SJCRH30 (cell line): Measurements from ENCODE around the gene GCHFR. TPM values are rescaled to one million over a fixed set of nuclear protein-coding genes. Genes with fewer than 3 reads are reported as not detected.

Source experiments
- DNase-seq, 2 experiments: peaks; one replicate each; pipeline ENCODE4 v3.0.0-alpha.2; 2015 to 2020
- H3K27ac ChIP-seq: fragments of 250-450 bp; sonication (Bioruptor Pico); 2 replicates; pipeline ENCODE4 v1.5.1; 2020; ENCODE audit warnings: mild to moderate bottlenecking, moderate library complexity
- H3K27me3 ChIP-seq: fragments of 250-450 bp; sonication (Bioruptor Pico); 2 replicates; pipeline ENCODE4 v1.5.1; 2020; ENCODE audit warnings: mild to moderate bottlenecking, moderate library complexity
- H3K36me3 ChIP-seq: fragments of 250-450 bp; sonication (Bioruptor Pico); 2 replicates; pipeline ENCODE4 v1.5.1; 2020; ENCODE audit warnings: mild to moderate bottlenecking, moderate library complexity
- H3K4me1 ChIP-seq: fragments of 250-450 bp; sonication (Bioruptor Pico); 2 replicates; pipeline ENCODE4 v1.5.1; 2020; ENCODE audit warnings: mild to moderate bottlenecking, moderate library complexity
- H3K4me3 ChIP-seq: fragments of 250-450 bp; sonication (Bioruptor Pico); 2 replicates; pipeline ENCODE4 v1.5.1; 2020; ENCODE audit warnings: mild to moderate bottlenecking, moderate library complexity
- H3K9me3 ChIP-seq: fragments of 250-450 bp; sonication (Bioruptor Pico); replicated peaks from 2 replicates; pipeline ENCODE4 v1.5.1; 2020; ENCODE audit warnings: mild to moderate bottlenecking, moderate library complexity
- total RNA-seq: library from RNA; depleted of rRNA; stranded (reverse); fragments of >200 nt; shearing (Covaris generic); gene quantifications from 2 replicates; pipeline ENCODE4 v1.2.3, GENCODE V29; 2014

The GCHFR gene
- total RNA-seq, 1 experiment from 2014 or later, result not detected

GRCh38 chr15:40746916-40747418, 16.9 kb upstream of the GCHFR start:
- DNase-seq, result no peak
- Histone ChIP-seq H3K27me3 (no peaks in the 10 kb centered on the region), H3K36me3 (peaks cover 32% of the 10 kb centered on the region), H3K9me3 (no peaks in the 10 kb centered on the region), H3K4me1 (peaks cover 18% of the 10 kb centered on the region), H3K27ac (no peak overlapping the region), H3K4me3 (no peak overlapping the region)

GRCh38 chr15:40747685-40748631, 15.9 kb upstream of the GCHFR start:
- no peak overlapping the region for H3K27ac ChIP-seq
- H3K9me3 ChIP-seq, result no peaks in the 10 kb centered on the region
- no peak for DNase-seq
- H3K27me3 ChIP-seq, result no peaks in the 10 kb centered on the region
- peaks cover 18% of the 10 kb centered on the region for H3K4me1 ChIP-seq
- no peak overlapping the region for H3K4me3 ChIP-seq
- peaks cover 27% of the 10 kb centered on the region for H3K36me3 ChIP-seq

DNA sequence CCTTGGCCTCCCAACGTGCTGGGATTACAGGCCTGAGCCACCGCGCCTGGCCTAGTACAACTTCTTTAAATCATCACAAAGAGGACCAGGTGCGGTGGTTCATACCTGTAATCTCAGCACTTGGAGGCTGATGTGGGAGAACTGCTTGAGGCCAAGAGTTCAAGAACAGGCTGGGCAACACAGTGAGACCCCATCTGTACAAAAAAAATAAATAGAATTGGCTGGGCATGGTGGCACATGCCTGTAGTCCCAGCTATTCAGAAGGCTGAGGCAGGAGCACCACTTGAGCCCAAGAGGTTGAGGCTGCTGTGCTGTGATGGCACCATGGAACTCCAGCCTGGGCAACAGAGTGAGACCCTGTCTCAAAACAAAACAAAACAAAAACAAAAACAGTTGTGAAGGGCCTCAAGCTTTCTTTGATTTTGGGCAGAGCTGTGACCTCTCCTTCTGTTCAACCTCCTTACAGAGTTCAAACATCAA, 14.7 kb upstream of the GCHFR start:
- H3K9me3 ChIP-seq, result no peaks in the 10 kb centered on the region
- H3K36me3 ChIP-seq, result peaks cover 25% of the 10 kb centered on the region
- H3K4me1 ChIP-seq, result peaks cover 11% of the 10 kb centered on the region
- DNase-seq, result no peak
- no peak overlapping the region for H3K4me3 ChIP-seq
- no peak overlapping the region for H3K27ac ChIP-seq
- H3K27me3 ChIP-seq, result no peaks in the 10 kb centered on the region

GRCh38 chr15:40750885-40751284, 13.0 kb upstream of the GCHFR start:
- no peaks in the 10 kb centered on the region for H3K9me3 ChIP-seq
- DNase-seq, result no peak
- peaks cover 3% of the 10 kb centered on the region; the same call in 1 of the 2 replicates for H3K4me1 ChIP-seq
- H3K36me3 ChIP-seq, result peaks cover 25% of the 10 kb centered on the region
- H3K27me3 ChIP-seq, result no peaks in the 10 kb centered on the region
- no peak overlapping the region for H3K27ac ChIP-seq
- no peak overlapping the region for H3K4me3 ChIP-seq

- no peaks in the 10 kb centered on the region for H3K27me3 ChIP-seq
- H3K4me1 ChIP-seq, result peaks cover 9% of the 10 kb centered on the region
- no peak overlapping the region for H3K4me3 ChIP-seq
- DNase-seq, result no peak
- no peaks in the 10 kb centered on the region for H3K9me3 ChIP-seq
- H3K36me3 ChIP-seq, result peaks cover 25% of the 10 kb centered on the region
- H3K27ac ChIP-seq, result no peak overlapping the region
These were observed 12.1 kb upstream of the GCHFR start for GRCh38 chr15:40751745-40752144.

DNA sequence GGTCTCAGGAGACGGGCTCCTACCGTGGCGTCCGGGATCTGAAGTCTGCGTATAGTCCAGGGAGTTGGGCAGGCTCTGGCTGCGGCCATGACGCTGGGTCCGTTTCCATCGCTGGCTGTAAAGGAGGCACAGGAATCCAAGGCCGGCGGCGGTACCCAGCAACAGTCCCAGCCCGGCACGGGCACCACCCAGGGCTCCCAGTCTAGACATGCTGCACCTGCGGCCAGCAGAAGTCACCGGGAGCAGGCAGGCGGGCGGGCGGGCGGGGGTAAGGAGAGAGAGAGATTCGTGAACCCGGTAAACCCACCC, 9.3 kb upstream of the GCHFR start:
- Histone ChIP-seq H3K9me3 (no peaks in the 10 kb centered on the region), H3K4me1 (peaks cover 17% of the 10 kb centered on the region), H3K27me3 (no peaks in the 10 kb centered on the region), H3K36me3 (peaks cover 18% of the 10 kb centered on the region), H3K4me3 (peak overlapping the region; percentile 85), H3K27ac (no peak overlapping the region)
- peak in 1 of 2 experiments; percentile 24 for DNase-seq

- Histone ChIP-seq H3K4me1 (peaks cover 23% of the 10 kb centered on the region), H3K9me3 (no peaks in the 10 kb centered on the region), H3K27ac (peak within 1 kb of the TSS; percentile 98), H3K4me3 (peak within 1 kb of the TSS; percentile 85), H3K27me3 (no peaks in the 10 kb centered on the region), H3K36me3 (peaks cover 16% of the 10 kb centered on the region)
- peak; percentile 93 to 96 for DNase-seq
These were observed 8.7 kb upstream of the GCHFR start, which contains the start of gene RMDN3 for GRCh38 chr15:40754883-40755811. RMDN3 (minus strand) TSS chr15:40755254; CDS start chr15:40754783, 471 bp downstream.

GRCh38 chr15:40755812-40756208, 8.1 kb upstream of the GCHFR start:
- DNase-seq, result peak; percentile 49 to 54

GRCh38 chr15:40756938-40757337, 6.9 kb upstream of the GCHFR start:
- peaks cover 30% of the 10 kb centered on the region for H3K4me1 ChIP-seq
- H3K27me3 ChIP-seq, result no peaks in the 10 kb centered on the region
- H3K4me3 ChIP-seq, result no peak overlapping the region
- no peaks in the 10 kb centered on the region for H3K9me3 ChIP-seq
- peaks cover 7% of the 10 kb centered on the region; the same call in 1 of the 2 replicates for H3K36me3 ChIP-seq
- H3K27ac ChIP-seq, result peak overlapping the region; percentile 36; the same call in 1 of the 2 replicates
- peak; percentile 85 to 89 for DNase-seq

More at GRCh38 chr15:40755812-40756208, 8.1 kb upstream of the GCHFR start:
- Histone ChIP-seq H3K4me3 (peak overlapping the region; percentile 85), H3K9me3 (no peaks in the 10 kb centered on the region), H3K4me1 (peaks cover 29% of the 10 kb centered on the region), H3K27me3 (no peaks in the 10 kb centered on the region), H3K27ac (peak overlapping the region; percentile 98), H3K36me3 (peaks cover 11% of the 10 kb centered on the region; the same call in 1 of the 2 replicates)

GRCh38 chr15:40759961-40760360, 3.9 kb upstream of the GCHFR start:
- H3K4me3 ChIP-seq, result no peak overlapping the region
- 0 out of 2 replicates have a peak overlapping the region, but pooled peaks have one; percentile 9 for H3K27ac ChIP-seq
- H3K4me1 ChIP-seq, result peaks cover 36% of the 10 kb centered on the region
- no peak for DNase-seq
- H3K36me3 ChIP-seq, result no peaks in the 10 kb centered on the region
- H3K9me3 ChIP-seq, result no peaks in the 10 kb centered on the region
- no peaks in the 10 kb centered on the region for H3K27me3 ChIP-seq

DNA sequence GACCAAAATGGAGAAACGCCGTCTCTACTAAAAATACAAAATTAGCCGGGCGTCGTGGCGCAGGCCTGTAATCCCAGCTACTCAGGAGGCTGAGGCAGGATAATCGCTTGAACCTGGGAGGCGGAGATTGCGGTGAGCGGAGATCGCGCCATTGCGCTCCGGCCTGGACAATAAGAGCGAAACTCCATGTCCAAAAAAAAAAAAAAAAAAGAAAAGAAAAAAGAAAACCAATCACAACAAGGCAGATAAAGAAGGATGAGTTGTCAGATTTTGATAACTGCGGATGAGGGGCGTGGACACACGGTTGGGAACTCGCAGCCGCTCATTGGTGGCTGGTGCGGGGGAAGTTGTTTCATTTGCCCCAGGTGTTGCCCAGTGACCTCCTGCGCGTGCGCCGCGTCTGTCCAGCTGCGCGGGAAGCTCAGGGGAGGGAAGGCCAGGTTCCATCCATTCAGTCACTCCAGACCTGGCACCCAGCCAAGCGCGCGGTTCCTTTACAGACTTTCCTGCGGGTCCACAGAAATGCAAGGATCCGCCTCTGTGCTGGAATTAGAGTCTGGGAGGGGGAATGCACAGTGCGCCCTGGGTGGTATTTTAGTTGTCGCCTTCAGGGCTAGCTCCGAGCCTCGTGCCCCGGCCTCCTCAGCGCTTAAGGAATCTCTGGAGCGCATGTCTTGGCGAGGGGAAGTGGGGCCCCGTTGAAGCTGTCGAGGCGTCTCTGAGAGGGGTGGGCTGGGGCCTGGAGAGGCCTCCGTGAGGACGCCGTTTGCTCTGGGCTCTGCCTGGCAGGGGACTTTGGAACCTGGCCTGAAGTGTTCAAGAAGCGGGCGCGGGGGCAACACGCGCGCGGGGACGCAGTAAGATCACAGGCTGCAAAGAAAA, 708 bp upstream of the GCHFR start:
- Histone ChIP-seq H3K4me1 (peaks cover 31% of the 10 kb centered on the region), H3K27ac (no peak overlapping the region), H3K4me3 (no peak overlapping the region), H3K27me3 (no peaks in the 10 kb centered on the region), H3K36me3 (no peaks in the 10 kb centered on the region), H3K9me3 (no peaks in the 10 kb centered on the region)
- peak; percentile 81 to 83 for DNase-seq

GRCh38 chr15:40764629-40765103, 798 bp downstream of the GCHFR start:
- Histone ChIP-seq H3K27me3 (no peaks in the 10 kb centered on the region), H3K4me3 (no peak overlapping the region), H3K4me1 (peaks cover 41% of the 10 kb centered on the region), H3K9me3 (no peaks in the 10 kb centered on the region), H3K27ac (no peak overlapping the region), H3K36me3 (no peaks in the 10 kb centered on the region)
- no peak for DNase-seq

DNA sequence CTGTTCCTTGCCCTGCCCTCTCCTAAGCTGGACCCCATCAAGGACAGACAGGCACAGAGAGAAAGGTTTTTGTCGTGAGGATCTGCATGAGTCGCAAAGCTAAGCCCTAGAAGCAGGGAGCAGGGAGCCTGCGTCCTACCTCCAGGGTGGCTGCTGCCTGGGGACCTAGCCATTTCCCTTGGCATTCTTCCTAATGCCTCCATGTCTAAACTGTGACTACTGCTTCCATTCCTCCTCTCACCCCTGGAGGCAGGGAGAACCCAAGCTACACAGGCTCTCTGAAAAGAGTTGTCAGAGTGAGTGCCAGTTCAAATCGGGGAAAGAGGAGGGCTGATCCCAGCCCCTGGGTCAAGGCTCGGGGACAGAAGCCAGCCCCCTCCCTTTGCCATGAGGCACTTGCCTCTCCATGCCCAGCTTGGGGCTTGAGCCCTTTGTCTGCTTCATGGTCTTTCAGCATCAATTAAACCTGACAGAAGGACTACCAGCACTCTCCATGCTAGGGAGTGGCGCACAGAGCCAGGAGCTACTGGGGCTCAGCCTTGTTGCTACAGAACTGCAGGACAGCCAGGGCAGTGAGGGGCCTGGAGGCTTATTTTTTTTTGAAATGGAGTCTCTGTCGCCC, 2.4 kb downstream of the GCHFR start:
- Histone ChIP-seq H3K4me3 (no peak overlapping the region), H3K9me3 (no peaks in the 10 kb centered on the region), H3K27ac (no peak overlapping the region), H3K27me3 (no peaks in the 10 kb centered on the region), H3K36me3 (no peaks in the 10 kb centered on the region), H3K4me1 (peaks cover 44% of the 10 kb centered on the region)
- DNase-seq, result no peak
